Activated B cell treated with CpG ODN at 0.5 μM for 24 hours (primary cell): ENCODE results near the gene PWWP2A. TPM values are rescaled to one million over a fixed set of nuclear protein-coding genes. Genes with fewer than 3 reads are reported as not detected.
"Not testable (repeated sequence)": the region's sequence is repeated elsewhere in the genome, so short reads cannot be mapped to it uniquely, and the experiment has no call there.

Experiments used
- ATAC-seq: fragments of 200-7000 bp; cut with Tn5 transposase; one replicate; pipeline ENCODE4 v1.10.0; 2021; ENCODE audit warnings: low read depth, mild to moderate bottlenecking, moderate library complexity
- CTCF ChIA-PET: fragments of 350-600 bp; sonication (Branson Sonifier 250); formaldehyde crosslinking; loops from one replicate; lab custom pipeline; 2021; ENCODE audit warnings: antibody characterized with exemption; lab: Charles Lee
- POLR2A ChIA-PET: fragments of 350-600 bp; sonication (Branson Sonifier 250); formaldehyde crosslinking; loops from one replicate; lab custom pipeline; 2021; ENCODE audit warnings: antibody characterized with exemption; lab: Charles Lee
- DNase-seq: peaks from one replicate; pipeline ENCODE4 v3.0.0; 2022
- H3K27ac Mint-ChIP-seq: one replicate; pipeline ENCODE4 v1.8.0; 2020; ENCODE audit warnings: mixed read lengths
- H3K27me3 Mint-ChIP-seq: one replicate; pipeline ENCODE4 v1.8.0; 2021; ENCODE audit warnings: mixed read lengths
- H3K36me3 Mint-ChIP-seq: one replicate; pipeline ENCODE4 v1.8.0; 2021; ENCODE audit warnings: low read depth, mixed read lengths
- H3K4me1 Mint-ChIP-seq: one replicate; pipeline ENCODE4 v1.8.0; 2021; ENCODE audit warnings: mixed read lengths
- H3K4me3 Mint-ChIP-seq: one replicate; pipeline ENCODE4 v1.8.0; 2020; ENCODE audit warnings: mild to moderate bottlenecking, mixed read lengths
- H3K9me3 Mint-ChIP-seq: one replicate; pipeline ENCODE4 v1.8.0; 2020; ENCODE audit warnings: mixed read lengths
- CTCF ChIP-seq: fragments of 200-600 bp; IDR thresholded peaks from one replicate; pipeline ENCODE4 v1.8.0; 2022; ENCODE audit warnings: antibody characterized with exemption, mild to moderate bottlenecking
- intact Hi-C: fragments of 100-400 bp; cut with micrococcal nuclease; formaldehyde crosslinking; loops from one replicate; pipeline ENCODE4 v1.15.1; 2024
- total RNA-seq: library from RNA; stranded (reverse); gene quantifications from 2 replicates; pipeline ENCODE4 v1.2.3, GENCODE V29; 2022

The PWWP2A gene
- total RNA-seq, 1 donor from 2014 or later = 33.0 TPM

- no peaks in the 10 kb centered on the region for H3K9me3 Mint-ChIP-seq
- ATAC-seq (no peak), DNase-seq (no peak)
- intact Hi-C loops = no loop called here
- H3K36me3 Mint-ChIP-seq = no peaks in the 10 kb centered on the region
- H3K27me3 Mint-ChIP-seq = peaks cover 39% of the 10 kb centered on the region
- ChIA-PET POLR2A (no interaction called here), CTCF (no interaction called here)
- TF ChIP-seq CTCF = no peak
- no peak overlapping the region for H3K4me3 Mint-ChIP-seq
- no peak overlapping the region for H3K27ac Mint-ChIP-seq
- no peaks in the 10 kb centered on the region for H3K4me1 Mint-ChIP-seq
Observed at GRCh38 chr5:160165137-160166068, 46.2 kb upstream of the PWWP2A start.

DNA sequence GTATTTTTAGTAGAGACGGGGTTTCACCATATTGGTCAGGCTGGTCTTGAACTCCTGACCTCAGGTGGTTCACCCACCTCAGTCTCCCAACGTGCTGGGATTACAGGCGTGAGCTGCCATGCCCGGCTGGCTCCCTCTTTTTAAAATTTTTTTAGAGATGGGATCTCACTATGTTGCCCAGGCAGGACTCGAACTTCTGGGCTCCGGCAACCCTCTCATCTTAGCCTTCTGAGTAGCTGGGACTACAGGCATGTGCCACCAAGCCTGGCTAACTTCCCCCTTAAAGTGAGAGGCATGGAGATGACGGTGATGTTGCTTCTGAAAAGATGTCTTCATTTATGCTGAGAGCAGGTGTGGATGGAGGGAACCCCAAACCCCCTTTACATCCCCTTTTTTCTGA lies 43.7 kb upstream of the PWWP2A start:
- no peak for TF ChIP-seq CTCF
- Mint-ChIP-seq H3K9me3 (no peaks in the 10 kb centered on the region), H3K27ac (no peak overlapping the region), H3K36me3 (no peaks in the 10 kb centered on the region), H3K27me3 (peaks cover 34% of the 10 kb centered on the region), H3K4me3 (no peak overlapping the region), H3K4me1 (peaks cover 3% of the 10 kb centered on the region)
- intact Hi-C loops = no loop called here
- ChIA-PET CTCF (no interaction called here), POLR2A (no interaction called here)
- ATAC-seq (no peak), DNase-seq (no peak)

GRCh38 chr5:160161626-160162025 lies 42.4 kb upstream of the PWWP2A start:
- intact Hi-C loops = no loop called here
- H3K4me3 Mint-ChIP-seq = no peak overlapping the region
- peaks cover 3% of the 10 kb centered on the region for H3K4me1 Mint-ChIP-seq
- H3K27ac Mint-ChIP-seq = no peak overlapping the region
- ChIA-PET POLR2A (no interaction called here), CTCF (no interaction called here)
- H3K36me3 Mint-ChIP-seq = no peaks in the 10 kb centered on the region
- peaks cover 26% of the 10 kb centered on the region for H3K27me3 Mint-ChIP-seq
- DNase-seq (no peak), ATAC-seq (no peak)
- H3K9me3 Mint-ChIP-seq = no peaks in the 10 kb centered on the region
- no peak for TF ChIP-seq CTCF

GRCh38 chr5:160160875-160161274 lies 41.6 kb upstream of the PWWP2A start:
- H3K4me1 Mint-ChIP-seq, H3K4me3 Mint-ChIP-seq, H3K27ac Mint-ChIP-seq, ATAC-seq, DNase-seq, intact Hi-C loops, H3K9me3 Mint-ChIP-seq, CTCF ChIA-PET, H3K36me3 Mint-ChIP-seq, POLR2A ChIA-PET: not testable (repeated sequence)
- H3K27me3 Mint-ChIP-seq = peaks cover 20% of the 10 kb centered on the region

DNA sequence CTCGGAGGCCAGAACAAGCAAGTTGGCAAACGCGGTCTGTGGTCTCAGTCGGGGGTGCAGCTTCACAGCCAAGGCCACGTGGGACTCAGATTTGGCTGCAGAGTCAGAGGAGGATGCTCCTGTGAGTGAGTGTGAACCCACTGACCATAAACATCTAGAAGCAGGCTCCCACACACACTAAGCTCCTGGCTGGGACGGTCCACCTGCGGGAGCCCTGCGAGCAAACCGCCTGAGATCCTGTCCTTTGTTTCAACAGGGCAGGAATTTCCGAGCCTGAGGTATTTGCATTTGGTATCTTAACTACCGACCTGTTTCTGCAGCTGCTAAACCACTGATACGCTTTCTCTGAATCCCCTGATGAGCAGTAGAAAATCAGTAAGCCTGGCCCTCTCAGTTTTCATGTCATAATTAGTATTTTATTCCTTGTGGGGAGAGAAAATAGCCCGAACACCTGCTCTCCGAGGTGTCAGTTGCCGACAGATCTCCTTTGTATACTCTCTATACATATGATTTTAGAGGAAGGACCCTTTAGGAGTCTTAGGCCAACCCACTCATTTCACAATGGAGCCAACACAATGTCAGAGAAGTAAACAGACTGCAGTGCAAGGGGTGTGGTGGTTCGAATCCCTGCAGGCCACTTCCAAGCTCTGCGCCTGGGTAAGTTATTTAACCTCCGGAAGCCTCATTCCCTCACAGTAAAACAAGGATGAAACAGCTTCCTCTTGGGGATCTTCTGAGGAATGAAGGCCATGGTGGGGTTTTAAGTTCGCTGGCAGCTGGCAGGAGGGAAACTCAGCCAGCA lies 40.9 kb upstream of the PWWP2A start:
- CTCF ChIA-PET = no interaction called here
- Mint-ChIP-seq H3K36me3 (no peaks in the 10 kb centered on the region), H3K9me3 (no peaks in the 10 kb centered on the region), H3K4me3 (no peak overlapping the region), H3K27ac (no peak overlapping the region), H3K27me3 (peaks cover 14% of the 10 kb centered on the region), H3K4me1 (peaks cover 3% of the 10 kb centered on the region)
- POLR2A ChIA-PET = no interaction called here
- intact Hi-C loops = no loop called here
- no peak for TF ChIP-seq CTCF
- no peak for ATAC-seq
- DNase-seq = no peak
